GM21526 (cell line): ENCODE data around the gene FASTKD1.
A peak's percentile ranks its signal among the peaks of the same experiment; 100 is the strongest.
"Not testable (repeated sequence)": the region's sequence is repeated elsewhere in the genome, so short reads cannot be mapped to it uniquely, and the experiment has no call there.

Experiments
- ATAC-seq: cut with Tn5 transposase; IDR thresholded peaks from one replicate; pipeline ENCODE4 v1.9.1; 2021; ENCODE audit warnings: moderate library complexity; ENCODE audit not compliant: unreplicated experiment, low FRiP score

Gene FASTKD1

DNA sequence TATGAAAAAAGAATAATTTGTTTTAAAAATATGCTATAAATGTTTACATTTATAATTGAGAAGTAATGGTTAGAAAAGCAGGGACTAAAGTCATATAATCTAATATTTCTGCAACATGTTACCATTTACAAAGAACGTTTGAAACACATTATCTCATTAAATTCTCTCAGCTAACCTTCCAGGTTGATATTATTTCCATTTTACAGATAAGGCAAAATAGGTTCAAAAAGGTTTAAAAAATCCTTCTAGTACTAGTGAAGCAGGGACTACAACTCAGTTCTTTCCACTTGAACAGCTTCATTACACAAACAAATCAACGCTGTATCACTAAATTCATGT lies 875 bp downstream of the FASTKD1 start:
- ATAC-seq = no peak

DNA sequence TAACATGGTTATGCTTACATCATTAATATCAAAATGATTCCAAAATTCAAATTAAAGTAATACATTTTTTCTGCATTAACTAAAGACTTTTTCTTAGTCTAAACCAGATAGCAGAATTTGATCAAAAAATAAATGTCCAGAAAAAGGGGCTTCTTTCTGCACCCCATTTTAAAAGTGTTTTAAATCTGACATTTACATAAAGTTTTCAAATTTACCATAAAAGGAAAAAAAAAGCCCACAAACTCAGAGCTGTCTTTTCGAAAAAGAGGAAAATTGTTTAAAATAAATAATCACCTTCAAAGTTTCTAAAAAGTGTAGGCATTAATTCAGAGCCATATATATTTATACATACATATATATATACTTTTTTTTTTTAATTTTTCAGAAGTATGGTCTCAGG lies 1.5 kb downstream of the FASTKD1 start:
- no peak for ATAC-seq

DNA sequence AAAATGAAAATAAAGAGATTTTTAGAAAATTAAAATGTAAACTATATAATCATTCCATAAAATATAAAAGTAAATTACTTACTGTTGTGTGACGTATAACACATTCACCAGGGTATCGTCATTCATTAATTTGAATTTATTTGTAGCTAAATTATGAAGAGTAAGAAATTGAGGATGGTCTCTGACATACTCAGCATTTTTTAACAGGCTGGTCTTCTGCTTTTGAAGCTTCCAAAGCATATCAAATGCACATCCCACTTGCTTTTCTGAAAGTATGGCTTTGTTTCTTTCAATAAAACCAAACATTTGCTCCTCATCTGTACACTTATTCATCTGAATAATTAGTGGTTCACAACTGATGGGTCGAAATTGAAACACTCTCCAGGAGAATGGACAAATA lies 2.1 kb downstream of the FASTKD1 start:
- ATAC-seq = no peak

DNA sequence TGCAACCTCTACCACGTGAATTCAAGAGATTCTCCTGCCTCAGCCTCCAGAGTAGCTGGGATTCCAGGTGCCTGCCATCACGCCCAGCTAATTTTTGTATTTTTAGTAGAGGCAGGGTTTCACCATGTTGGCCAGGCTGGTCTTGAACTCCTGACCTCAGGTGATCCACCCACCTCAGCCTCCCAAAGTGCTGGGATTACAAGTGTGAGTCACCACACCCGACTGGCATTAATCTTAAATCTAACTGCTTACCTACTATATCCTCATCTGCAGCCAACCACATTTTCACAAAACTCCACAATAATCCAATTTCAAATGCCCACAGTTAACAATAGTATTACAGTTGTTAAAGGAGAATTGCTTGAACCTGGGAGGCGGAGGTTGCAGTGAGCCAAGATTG lies 2.9 kb downstream of the FASTKD1 start:
- not testable (repeated sequence) for ATAC-seq

DNA sequence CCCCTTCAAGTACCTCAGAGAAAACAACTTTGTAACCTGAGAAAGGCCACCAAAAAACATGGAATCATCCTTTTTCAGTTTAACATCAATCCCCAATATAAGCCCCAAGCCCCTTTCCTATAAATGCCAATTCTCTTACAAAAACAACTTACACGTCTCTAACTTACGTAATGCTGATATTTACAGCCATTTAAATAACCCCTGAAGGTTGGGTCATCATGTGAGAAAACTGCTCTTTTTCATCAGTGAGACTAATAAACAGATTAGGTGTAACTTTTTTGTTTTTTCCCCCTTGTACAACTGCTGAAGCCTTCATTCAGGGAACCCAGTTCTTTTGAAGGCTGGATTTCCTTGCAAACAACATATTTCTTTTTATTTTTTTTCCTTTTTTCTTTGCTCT lies 3.7 kb downstream of the FASTKD1 start:
- no peak for ATAC-seq

DNA sequence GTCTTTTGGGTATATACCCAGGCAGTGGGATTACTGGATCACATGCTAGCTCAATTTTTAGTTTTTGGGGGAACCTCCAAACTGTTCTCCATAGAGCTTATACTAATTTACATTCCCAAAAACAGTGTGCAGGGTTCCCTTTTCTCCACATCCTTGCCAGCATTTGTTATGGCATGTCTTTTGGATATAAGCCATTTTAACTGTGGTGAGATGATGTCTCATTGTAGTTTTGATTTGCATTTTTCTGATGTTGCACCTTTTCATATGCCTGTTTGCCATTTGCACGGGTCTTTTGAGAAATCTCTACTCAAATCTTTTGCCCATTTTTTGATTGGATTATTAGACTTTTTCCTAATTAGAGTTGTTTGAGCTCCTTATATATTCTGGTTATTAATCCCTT lies 8.0 kb downstream of the FASTKD1 start:
- ATAC-seq = no peak

DNA sequence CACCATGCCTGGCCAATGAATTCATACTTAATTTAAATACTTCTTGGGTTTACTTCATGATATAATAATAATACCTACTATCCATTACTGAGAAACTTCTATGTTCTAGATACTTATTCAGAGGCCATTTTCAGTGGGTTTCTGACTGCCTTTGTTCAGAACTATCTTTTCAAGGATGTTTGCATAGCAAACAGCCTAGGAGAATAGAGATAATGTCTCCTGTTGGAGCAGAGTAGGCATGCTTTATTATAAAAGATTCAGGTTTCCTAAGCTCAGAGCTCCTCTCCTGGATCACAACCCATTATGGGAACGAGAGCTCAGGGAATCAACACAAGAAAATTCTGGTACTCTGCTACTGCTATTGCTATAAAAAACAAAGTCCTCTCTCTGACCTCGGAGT lies 11.1 kb downstream of the FASTKD1 start:
- no peak for ATAC-seq

DNA sequence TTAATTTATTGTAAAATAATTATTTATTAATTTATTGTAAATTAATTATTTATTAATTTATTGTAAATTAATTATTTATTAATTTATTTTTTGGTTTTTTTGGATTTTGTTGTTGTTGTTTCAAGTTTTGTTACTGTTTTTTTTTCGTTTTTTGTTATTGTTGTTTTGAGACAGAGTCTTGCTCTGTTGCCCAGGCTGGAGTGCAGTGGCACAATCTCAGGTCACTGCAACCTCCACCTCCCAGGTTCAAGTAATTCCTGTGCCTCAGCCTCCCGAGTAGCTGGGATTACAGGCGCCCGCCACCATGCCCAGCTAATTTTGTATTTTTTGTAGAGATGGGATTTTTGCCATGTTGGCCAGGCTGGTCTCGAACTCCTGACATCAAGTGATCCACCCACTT lies 11.6 kb downstream of the FASTKD1 start:
- not testable (repeated sequence) for ATAC-seq

DNA sequence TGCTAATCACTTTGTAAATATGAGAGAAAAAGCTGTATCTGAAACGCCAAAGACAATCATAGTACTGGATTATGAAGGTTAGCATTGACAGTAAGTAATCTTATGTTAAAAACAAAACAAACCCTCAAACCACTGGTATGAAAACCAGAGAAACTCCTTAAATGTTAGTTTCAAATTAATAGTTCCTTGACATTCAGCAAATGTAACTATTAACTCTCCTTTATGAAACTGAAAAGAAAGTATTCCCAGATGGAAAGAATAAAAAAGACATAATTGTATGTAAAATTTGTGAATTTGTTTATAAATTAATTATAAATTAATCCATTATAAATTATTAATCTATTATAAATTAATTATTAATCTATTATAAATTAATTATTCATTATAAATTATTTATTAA lies 12.3 kb downstream of the FASTKD1 start:
- no peak for ATAC-seq

DNA sequence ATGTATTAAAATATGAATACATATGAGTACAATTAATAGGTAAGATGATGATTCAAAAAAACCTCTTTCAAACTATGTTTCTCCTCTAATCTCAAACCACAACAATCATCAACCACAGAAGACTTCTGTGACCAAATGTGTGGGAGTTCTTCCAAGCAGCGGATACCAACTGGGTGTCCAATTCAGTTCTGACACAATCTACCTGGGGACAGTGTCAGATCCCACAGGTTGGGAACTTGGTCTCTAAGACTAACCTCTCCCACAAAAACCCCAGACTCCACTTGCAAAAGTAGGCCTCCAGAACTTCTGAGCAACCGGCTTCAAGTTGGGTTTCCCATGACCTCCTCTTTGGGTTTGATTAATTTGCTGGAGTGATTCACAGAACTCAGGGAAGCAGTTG lies 26.9 kb downstream of the FASTKD1 start:
- no peak for ATAC-seq

DNA sequence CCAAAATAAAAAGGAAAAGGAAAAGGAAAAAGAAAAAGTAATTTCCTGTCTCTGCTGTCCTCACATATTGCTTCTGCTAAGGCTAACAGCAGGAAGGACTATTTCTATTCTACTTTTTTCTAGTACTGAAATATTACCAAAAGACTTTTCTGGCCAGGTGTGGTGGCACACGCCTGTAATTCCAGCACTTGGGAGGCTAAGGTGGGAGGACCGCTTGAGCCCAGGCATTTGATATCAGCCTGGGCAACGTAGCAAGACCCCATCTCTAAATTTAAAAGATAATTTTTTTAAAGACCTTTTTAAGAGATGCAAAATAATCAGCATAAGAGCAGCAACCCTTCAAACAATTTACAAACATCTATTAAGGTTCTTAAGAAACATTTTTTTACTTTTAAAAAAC lies 31.2 kb downstream of the FASTKD1 start:
- ATAC-seq = no peak

DNA sequence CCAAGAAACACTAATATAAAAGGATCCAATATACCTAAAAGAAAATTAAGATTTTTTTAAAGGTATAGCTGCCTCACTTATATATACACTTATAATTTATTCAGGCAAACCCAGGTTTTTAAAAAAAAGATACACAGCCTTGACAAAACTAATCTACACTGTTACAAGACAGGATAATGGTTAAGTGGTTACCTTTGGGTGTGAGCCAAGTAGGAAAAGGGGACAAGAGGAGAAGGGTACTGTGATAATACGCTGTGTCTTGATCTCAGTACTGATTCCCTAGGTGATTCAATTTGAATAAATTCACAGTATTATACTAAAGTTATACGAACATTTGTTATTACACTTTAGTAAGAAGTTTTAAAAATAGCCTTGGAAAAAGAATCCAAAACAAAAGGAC lies 33.5 kb downstream of the FASTKD1 start:
- ATAC-seq = no peak

DNA sequence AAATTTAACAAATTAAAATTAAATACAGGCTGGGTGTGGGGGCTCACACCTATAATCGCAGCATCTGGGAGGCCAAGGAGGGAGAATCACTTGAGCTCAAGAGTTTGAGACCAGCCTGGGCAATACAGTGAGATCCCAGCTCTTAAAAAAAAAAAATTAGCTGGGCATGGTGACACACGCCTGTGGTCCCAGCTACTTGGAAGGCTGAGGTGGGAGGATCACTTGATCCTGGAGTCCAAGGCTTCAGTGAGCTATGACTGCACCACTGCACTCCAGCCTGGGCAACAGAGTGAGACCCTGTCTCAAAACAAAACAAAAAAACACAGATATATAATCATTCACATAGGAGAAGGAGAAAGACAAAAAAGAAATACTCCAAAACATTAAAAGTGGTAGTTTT lies 34.2 kb downstream of the FASTKD1 start:
- ATAC-seq = not testable (repeated sequence)

DNA sequence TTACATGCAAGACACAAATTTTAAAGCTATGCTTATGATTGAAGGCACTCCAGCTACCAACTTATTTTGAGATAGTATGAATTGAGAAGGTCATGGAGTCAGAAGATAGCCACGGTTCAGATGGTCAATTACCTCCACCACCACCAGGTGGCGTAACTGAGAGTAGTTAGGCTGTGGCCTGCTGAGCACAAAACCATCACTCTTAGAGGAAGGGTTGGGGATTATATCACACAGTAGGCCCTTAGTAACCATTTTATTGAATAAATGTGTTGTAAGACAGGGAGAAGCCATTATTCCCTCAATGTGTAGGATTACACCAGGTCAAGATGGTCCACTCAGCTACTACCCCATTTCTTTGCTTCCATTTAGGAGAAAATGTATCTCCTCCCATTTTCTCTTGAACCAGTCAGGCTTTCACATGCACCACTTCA lies 45.4 kb downstream of the FASTKD1 start:
- peak; percentile 80 for ATAC-seq

DNA sequence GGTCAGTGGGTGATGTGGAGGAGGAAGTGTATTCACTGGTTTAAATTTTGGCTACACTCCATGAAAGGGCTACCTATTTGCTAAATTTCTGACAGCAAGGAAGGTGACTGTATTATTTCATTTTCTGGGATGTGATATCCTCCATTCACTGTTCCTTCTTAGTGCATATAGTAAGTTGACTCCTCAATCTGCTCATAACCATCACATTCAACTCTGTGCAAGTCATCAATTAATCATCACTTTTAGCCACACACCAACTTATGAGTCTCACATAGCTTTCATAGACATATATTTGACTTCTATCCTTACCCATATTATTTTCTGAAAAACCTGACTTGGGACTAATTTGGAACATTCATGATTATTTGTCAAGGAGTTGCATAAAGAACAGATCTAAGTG lies 47.2 kb downstream of the FASTKD1 start:
- ATAC-seq = no peak

DNA sequence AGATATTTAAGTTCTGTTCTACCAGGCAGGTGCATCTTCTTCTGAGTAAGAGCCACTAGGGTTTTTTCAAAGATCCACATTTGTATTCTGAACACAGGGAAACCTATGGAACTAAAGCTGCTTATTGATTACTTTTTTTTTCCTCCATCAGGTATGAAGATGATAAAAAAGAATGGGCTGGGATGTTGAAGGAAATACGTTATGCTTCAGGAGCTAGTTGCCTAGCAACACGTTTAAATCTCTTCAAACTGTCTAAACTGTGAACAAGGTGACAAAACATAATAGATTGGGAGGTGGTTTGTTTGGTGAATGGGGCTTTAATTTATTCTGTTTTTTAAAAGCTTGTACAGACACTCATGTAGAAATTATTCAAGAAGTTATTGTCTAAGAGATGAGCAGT lies 48.2 kb downstream of the FASTKD1 start:
- no peak for ATAC-seq

DNA sequence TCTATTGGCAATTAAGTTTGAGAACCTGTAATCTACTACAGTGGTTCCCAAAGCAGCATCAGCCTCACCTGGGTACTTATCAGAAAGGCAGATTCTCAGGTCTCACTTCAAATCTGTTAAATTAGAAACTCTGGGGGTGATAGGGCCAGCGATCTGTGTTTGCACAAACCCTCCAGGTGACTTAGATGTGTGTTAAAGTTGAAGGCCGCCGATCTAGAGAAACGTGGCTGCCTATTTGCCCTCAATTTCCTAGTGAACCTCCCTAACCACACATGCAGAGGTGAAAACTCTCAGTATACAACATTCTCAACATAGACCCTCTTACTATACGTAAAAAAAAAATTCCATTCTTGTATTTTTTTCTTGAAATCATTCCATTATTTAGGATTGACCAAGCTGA lies 50.0 kb downstream of the FASTKD1 start:
- ATAC-seq = no peak

DNA sequence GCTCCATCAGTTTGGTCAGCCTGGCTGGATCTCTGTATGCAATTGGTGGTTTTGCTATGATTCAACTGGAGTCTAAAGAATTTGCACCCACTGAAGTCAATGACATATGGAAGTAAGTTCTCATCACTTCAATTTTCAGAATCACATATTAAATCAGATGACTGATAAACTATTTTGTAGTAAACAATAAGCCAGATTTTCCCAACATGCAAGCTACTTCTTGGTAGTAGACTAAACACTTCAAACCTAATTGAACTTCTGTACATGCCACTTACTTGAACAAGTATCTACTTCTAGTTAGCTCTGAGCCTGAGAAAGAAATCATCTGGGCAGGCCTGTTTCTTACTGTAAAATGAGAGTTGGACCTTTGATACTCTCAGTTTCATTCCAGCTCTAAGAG lies 52.8 kb downstream of the FASTKD1 start:
- no peak for ATAC-seq

DNA sequence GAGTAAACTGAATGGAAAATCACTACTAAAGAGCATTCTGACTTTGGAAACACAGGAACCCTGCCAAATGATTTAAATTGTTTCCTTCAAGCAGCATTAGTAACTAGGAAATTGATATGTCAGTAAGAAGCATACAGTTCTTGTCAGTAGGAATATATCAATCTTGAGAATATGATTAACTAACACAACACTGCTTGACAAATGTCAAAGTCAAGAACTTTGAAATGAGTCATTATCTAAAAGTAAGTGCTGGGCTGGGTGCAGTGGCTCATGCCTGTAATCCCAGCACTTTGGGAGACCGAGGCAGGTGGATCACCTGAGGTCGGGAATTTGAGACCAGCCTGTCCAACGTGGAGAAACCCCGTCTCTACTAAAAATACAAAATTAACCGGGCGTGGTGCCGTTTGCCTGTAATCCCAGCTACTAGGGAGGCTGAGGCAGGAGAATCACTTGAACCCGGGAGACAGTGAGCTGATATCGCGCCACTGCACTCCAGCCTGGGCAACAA lies 57.1 kb downstream of the FASTKD1 start:
- ATAC-seq = not testable (repeated sequence)

DNA sequence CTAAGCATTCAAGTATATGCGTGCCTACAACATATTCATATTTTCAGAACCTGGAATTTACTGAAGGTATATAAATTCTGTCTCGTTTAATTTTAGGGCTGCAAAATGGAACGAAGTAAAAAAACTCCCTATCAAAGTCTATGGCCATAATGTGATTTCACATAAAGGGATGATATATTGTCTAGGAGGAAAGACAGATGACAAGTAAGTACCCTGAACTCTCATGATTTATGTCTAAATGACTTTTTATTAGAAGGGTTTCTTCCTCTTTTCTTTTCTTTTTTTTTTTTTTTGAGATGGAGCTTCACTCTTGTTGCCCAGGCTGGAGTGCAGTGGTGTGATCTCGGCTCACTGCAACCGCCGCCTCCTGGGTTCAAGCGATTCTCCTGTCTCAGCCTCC lies 58.9 kb downstream of the FASTKD1 start:
- not testable (repeated sequence) for ATAC-seq

DNA sequence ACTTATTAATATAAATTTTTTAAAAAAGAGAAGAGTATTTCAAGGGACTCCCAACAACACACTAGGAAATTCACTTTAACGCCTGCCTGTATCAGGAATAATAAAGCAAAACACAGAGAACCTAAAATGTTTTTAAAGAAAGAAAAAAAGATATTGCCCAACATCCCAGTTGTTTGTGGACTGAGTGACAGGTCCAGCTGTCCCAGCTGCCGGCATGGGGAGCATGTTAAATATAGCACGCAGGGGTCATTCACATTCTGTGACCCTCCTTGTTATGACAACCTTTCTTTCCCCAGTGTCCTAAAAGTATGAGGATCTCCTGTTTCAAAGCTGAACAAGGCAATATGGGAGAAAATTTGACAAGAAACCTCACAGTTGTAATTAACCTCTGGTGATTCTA lies 59.7 kb downstream of the FASTKD1 start:
- no peak for ATAC-seq

DNA sequence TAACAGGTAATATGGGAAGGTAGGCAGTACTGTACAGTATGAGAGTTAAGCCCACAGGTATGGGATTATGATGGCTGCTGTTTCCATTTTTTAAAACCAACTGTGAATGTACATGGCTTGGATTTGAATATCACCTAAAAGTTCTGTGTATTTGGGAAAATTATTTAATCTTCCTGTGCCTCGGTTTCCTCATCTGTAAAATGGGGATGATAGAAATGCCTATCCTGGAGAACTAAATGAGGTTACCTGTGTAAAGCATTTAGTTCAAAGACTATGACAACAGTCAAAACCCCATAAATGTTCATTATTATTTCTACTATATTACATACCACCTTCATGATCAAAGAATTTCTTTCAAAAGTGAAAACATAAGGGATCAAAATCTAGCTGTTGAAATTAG lies 60.6 kb downstream of the FASTKD1 start:
- no peak for ATAC-seq

DNA sequence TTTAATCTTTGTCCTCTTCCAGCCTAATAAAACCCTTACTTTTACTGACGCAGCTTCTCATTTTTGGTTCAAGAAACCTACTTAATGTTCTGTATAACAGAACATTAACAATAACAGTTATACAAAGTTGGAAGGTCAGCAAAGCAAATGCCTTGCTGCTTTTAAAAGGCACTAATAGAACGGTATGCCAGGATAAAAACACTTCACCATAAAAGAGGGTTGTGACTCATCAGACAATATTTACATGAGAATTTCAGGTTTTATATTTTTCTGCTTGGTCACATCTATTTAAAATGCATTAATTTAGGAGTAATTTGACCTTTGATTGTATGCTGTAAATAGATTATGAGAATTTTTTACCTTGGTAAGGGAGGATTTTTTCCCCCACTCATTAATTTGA lies 61.1 kb downstream of the FASTKD1 start:
- no peak for ATAC-seq
